ENCODE measurements around the gene TMTC4.

The TMTC4 gene

DNA sequence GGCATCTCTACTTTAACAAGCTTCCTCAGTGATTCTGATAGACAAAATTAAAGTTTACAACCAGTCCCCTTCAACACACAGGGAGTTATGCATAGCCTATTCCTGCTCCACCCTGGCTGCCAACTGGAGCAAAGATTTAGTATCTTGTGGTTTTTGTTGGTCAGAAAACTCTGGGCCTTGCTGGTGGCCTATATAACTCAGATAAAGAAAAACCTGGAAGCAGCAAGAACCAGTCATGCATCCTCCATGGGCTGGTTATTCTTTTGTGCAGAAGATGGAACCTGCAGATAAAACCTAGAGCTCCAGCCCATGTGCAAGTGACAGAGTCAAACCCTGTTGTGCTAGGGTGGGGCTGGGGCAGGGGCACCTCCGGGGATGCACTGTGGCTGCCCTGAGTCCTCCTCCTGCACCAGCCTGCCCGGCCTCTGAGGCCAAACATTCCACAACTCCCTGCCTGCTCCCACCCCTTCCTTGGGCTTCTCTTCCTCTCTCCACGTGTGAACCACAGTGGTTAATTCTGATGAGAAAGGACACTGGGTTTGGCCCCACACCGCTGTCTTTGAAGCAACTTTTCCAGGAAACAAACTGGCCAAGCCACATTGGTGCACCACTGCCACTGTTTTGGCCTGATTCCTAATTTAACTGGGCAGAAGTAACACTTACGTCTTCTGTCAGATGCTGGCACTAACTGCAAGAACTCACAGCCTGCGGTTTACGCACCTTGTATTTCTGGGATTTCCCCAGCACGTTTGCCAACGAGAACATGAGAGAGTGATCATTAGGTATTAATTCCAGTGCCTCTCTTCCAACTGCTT, 62.7 kb downstream of the TMTC4 start:
- Histone ChIP-seq H3K4ac (ENCODE audit: low read depth, low read length) (no peak overlapping the region), H2BK12ac (ENCODE audit: low read length) (no peak overlapping the region), H2AK5ac (ENCODE audit: low read length) (no peak overlapping the region), H3K18ac (ENCODE audit: low read length) (no peak overlapping the region), H3K9ac (ENCODE audit: low read length) (no peak overlapping the region), H3K27ac (ENCODE audit: low read depth, low read length) (no peak overlapping the region), H3K36me3 (ENCODE audit: control insufficient read depth in 1 of 2, insufficient read depth in 2 of 2, low read length in 2 of 2) (peaks cover 3 to 11% of the 10 kb centered on the region in 2 experiments), H3K4me3 (ENCODE audit: low read depth, low read length) (no peak overlapping the region), H2AFZ (ENCODE audit: insufficient read depth, low read length, poor library complexity) (no peak overlapping the region), H3K23ac (ENCODE audit: low read length) (no peak overlapping the region), H3K4me1 (ENCODE audit: control insufficient read depth in 1 of 2, insufficient read depth in 2 of 2, low read length in 2 of 2) (peaks cover 2 to 3% of the 10 kb centered on the region in 2 experiments), H3K79me1 (ENCODE audit: low read length) (no peaks in the 10 kb centered on the region), H3K27me3 (ENCODE audit: insufficient read depth, low read length) (no peaks in the 10 kb centered on the region), H4K8ac (ENCODE audit: low read depth, low read length) (no peak overlapping the region), H4K91ac (ENCODE audit: low read depth, low read length) (no peak overlapping the region), H3K4me2 (ENCODE audit: low read length) (no peak overlapping the region), H3K14ac (ENCODE audit: low read length) (no peak overlapping the region), H3K9me3 (ENCODE audit: insufficient read depth, low read depth, low read length) (no peaks in the 10 kb centered on the region), H2BK120ac (ENCODE audit: insufficient read depth, low read length, poor library complexity) (no peak overlapping the region), H4K12ac (ENCODE audit: low read depth, low read length) (no peak overlapping the region), H2BK5ac (ENCODE audit: low read depth, low read length, poor library complexity) (no peak overlapping the region), H3K79me2 (ENCODE audit: control insufficient read depth, insufficient read depth, low read length, poor library complexity) (no peaks in the 10 kb centered on the region)
- no CpG with 5 or more reads among the region's 9 CpGs for WGBS (ENCODE audit: extremely low coverage, insufficient coverage, insufficient read length)
- DNase-seq: no peak

DNA sequence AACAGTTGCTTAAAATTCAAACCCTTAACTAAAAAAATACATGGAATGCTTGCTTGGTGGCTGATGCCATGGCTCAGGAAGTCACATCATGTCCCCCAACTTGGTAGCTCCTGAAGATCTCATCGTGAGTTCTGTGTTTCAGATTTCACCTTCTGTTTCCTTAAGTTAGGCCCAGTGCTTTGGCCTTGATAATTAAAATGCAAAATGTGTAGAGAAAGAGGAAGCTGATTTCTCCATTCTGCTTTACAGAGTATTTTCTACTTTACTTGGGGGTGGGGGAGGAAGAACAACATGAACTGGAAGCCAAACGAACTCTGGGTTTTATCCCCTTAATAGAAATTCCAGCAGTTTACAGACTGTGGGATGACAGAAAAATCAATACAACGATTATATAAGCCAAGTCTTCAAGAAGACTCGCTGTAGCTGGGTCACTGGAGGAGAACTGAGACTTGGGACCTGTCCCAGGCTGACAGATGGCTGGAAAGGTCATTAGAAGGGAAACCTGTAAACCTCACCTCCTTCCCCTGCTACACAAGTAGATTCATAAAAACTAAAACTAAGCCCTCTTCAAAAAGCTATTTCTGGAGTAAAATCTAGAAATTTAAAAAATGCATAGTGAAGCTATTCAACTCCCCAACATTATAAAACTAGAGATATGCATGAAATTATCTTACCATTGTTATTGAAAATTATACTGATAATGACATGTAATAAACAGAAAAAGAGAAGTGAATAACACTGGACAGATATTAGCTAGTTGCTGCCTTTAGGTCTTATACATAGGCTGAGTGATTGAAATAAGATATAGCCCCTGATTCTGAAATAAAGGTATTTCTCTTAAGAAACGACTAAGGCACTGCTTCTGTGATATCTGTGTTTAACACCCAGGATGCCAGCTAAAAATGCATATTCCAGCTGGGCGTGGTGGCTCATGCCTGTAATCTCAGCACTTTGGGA, 63.9 kb downstream of the TMTC4 start:
- H3K9me3 ChIP-seq (ENCODE audit: insufficient read depth, low read depth, low read length): no peaks in the 10 kb centered on the region
- no peak overlapping the region for H2BK5ac ChIP-seq (ENCODE audit: low read depth, low read length, poor library complexity)
- H3K36me3 ChIP-seq (ENCODE audit: control insufficient read depth in 1 of 2, insufficient read depth in 2 of 2, low read length in 2 of 2): peaks cover 3 to 11% of the 10 kb centered on the region in 2 experiments
- no peak overlapping the region for H3K9ac ChIP-seq (ENCODE audit: low read length)
- no peak overlapping the region for H4K12ac ChIP-seq (ENCODE audit: low read depth, low read length)
- no peaks in the 10 kb centered on the region for H3K79me2 ChIP-seq (ENCODE audit: control insufficient read depth, insufficient read depth, low read length, poor library complexity)
- H3K27ac ChIP-seq (ENCODE audit: low read depth, low read length): no peak overlapping the region
- no peak overlapping the region for H2AFZ ChIP-seq (ENCODE audit: insufficient read depth, low read length, poor library complexity)
- no peak overlapping the region for H3K23ac ChIP-seq (ENCODE audit: low read length)
- H2BK12ac ChIP-seq (ENCODE audit: low read length): no peak overlapping the region
- no peaks in the 10 kb centered on the region for H3K79me1 ChIP-seq (ENCODE audit: low read length)
- peaks cover 2 to 3% of the 10 kb centered on the region in 2 experiments for H3K4me1 ChIP-seq (ENCODE audit: control insufficient read depth in 1 of 2, insufficient read depth in 2 of 2, low read length in 2 of 2)
- no peak overlapping the region for H3K4me2 ChIP-seq (ENCODE audit: low read length)
- no peak overlapping the region for H3K4ac ChIP-seq (ENCODE audit: low read depth, low read length)
- no peak overlapping the region for H3K18ac ChIP-seq (ENCODE audit: low read length)
- H3K27me3 ChIP-seq (ENCODE audit: insufficient read depth, low read length): no peaks in the 10 kb centered on the region
- no peak overlapping the region for H4K8ac ChIP-seq (ENCODE audit: low read depth, low read length)
- no peak overlapping the region for H3K14ac ChIP-seq (ENCODE audit: low read length)
- no peak overlapping the region for H4K91ac ChIP-seq (ENCODE audit: low read depth, low read length)
- no peak overlapping the region for H2AK5ac ChIP-seq (ENCODE audit: low read length)
- no CpG with 5 or more reads among the region's 6 CpGs for WGBS (ENCODE audit: extremely low coverage, insufficient coverage, insufficient read length)
- H3K4me3 ChIP-seq (ENCODE audit: low read depth, low read length): no peak overlapping the region
- H2BK120ac ChIP-seq (ENCODE audit: insufficient read depth, low read length, poor library complexity): no peak overlapping the region
- DNase-seq: no peak

DNA sequence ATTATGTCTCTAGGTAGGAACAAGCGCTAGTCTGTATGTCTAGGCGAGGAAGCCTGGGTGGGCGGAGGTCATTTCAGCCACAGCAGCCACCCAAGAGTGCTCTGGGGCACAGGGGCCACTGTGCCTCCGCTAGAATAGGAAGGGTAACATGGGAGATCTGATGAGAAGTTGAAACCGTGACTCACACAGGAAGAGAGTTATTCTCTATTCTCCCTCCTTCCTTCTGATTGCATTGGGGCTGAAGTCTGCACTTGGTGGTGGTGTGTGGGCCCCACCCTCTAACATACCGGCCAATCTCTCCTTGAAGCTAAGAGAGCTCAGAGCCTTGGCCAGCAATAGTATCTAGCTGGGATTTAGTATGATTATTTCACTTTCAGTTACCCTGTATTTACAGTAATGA, 65.7 kb downstream of the TMTC4 start:
- H4K8ac ChIP-seq (ENCODE audit: low read depth, low read length): no peak overlapping the region
- no peaks in the 10 kb centered on the region for H3K79me1 ChIP-seq (ENCODE audit: low read length)
- no peak overlapping the region for H3K4me3 ChIP-seq (ENCODE audit: low read depth, low read length)
- peaks cover 2 to 3% of the 10 kb centered on the region in 2 experiments for H3K4me1 ChIP-seq (ENCODE audit: control insufficient read depth in 1 of 2, insufficient read depth in 2 of 2, low read length in 2 of 2)
- H3K27me3 ChIP-seq (ENCODE audit: insufficient read depth, low read length): no peaks in the 10 kb centered on the region
- WGBS (ENCODE audit: extremely low coverage, insufficient coverage, insufficient read length): no CpG with 5 or more reads among the region's 6 CpGs
- no peak overlapping the region for H4K12ac ChIP-seq (ENCODE audit: low read depth, low read length)
- no peak overlapping the region for H3K9ac ChIP-seq (ENCODE audit: low read length)
- DNase-seq: no peak
- no peak overlapping the region for H3K18ac ChIP-seq (ENCODE audit: low read length)
- no peaks in the 10 kb centered on the region for H3K9me3 ChIP-seq (ENCODE audit: insufficient read depth, low read depth, low read length)
- no peak overlapping the region for H3K23ac ChIP-seq (ENCODE audit: low read length)
- H3K4me2 ChIP-seq (ENCODE audit: low read length): no peak overlapping the region
- H3K36me3 ChIP-seq (ENCODE audit: control insufficient read depth in 1 of 2, insufficient read depth in 2 of 2, low read length in 2 of 2): peaks cover 3 to 11% of the 10 kb centered on the region in 2 experiments
- no peak overlapping the region for H2AK5ac ChIP-seq (ENCODE audit: low read length)
- H2BK5ac ChIP-seq (ENCODE audit: low read depth, low read length, poor library complexity): no peak overlapping the region
- H3K27ac ChIP-seq (ENCODE audit: low read depth, low read length): no peak overlapping the region
- no peak overlapping the region for H3K4ac ChIP-seq (ENCODE audit: low read depth, low read length)
- no peak overlapping the region for H2AFZ ChIP-seq (ENCODE audit: insufficient read depth, low read length, poor library complexity)
- H3K14ac ChIP-seq (ENCODE audit: low read length): no peak overlapping the region
- H2BK120ac ChIP-seq (ENCODE audit: insufficient read depth, low read length, poor library complexity): no peak overlapping the region
- H3K79me2 ChIP-seq (ENCODE audit: control insufficient read depth, insufficient read depth, low read length, poor library complexity): no peaks in the 10 kb centered on the region
- no peak overlapping the region for H4K91ac ChIP-seq (ENCODE audit: low read depth, low read length)
- no peak overlapping the region for H2BK12ac ChIP-seq (ENCODE audit: low read length)

DNA sequence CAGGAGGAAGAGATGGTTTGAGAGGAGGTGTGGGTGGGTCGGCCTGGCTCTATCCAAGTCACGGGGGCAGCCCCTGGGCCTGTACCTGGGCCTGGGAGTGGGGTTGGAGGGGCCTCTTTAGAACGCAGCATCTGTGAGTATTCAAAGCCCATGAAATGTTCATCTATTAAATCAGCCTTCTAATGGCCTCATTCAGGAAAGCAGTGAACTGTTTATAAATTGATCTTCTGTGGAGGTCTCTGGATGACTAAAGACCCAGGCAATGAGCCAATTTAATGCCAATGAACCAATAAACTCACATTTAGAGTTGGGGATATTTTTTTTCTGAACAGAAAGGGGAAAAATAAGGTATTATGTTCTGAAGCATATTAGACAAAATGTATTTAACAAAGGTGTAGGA, 66.1 kb downstream of the TMTC4 start:
- H3K27me3 ChIP-seq (ENCODE audit: insufficient read depth, low read length): no peaks in the 10 kb centered on the region
- no peak overlapping the region for H4K91ac ChIP-seq (ENCODE audit: low read depth, low read length)
- H3K4me1 ChIP-seq (ENCODE audit: control insufficient read depth in 1 of 2, insufficient read depth in 2 of 2, low read length in 2 of 2): peaks cover 2 to 3% of the 10 kb centered on the region in 2 experiments
- no peak overlapping the region for H4K12ac ChIP-seq (ENCODE audit: low read depth, low read length)
- no peak overlapping the region for H2AK5ac ChIP-seq (ENCODE audit: low read length)
- H3K9ac ChIP-seq (ENCODE audit: low read length): no peak overlapping the region
- H3K4me3 ChIP-seq (ENCODE audit: low read depth, low read length): no peak overlapping the region
- H3K79me2 ChIP-seq (ENCODE audit: control insufficient read depth, insufficient read depth, low read length, poor library complexity): no peaks in the 10 kb centered on the region
- no CpG with 5 or more reads among the region's 3 CpGs for WGBS (ENCODE audit: extremely low coverage, insufficient coverage, insufficient read length)
- H3K27ac ChIP-seq (ENCODE audit: low read depth, low read length): no peak overlapping the region
- no peak overlapping the region for H3K14ac ChIP-seq (ENCODE audit: low read length)
- no peak overlapping the region for H3K4me2 ChIP-seq (ENCODE audit: low read length)
- no peak overlapping the region for H2BK12ac ChIP-seq (ENCODE audit: low read length)
- H4K8ac ChIP-seq (ENCODE audit: low read depth, low read length): no peak overlapping the region
- no peak overlapping the region for H2AFZ ChIP-seq (ENCODE audit: insufficient read depth, low read length, poor library complexity)
- H3K18ac ChIP-seq (ENCODE audit: low read length): no peak overlapping the region
- H3K9me3 ChIP-seq (ENCODE audit: insufficient read depth, low read depth, low read length): no peaks in the 10 kb centered on the region
- no peak overlapping the region for H3K4ac ChIP-seq (ENCODE audit: low read depth, low read length)
- no peak overlapping the region for H2BK5ac ChIP-seq (ENCODE audit: low read depth, low read length, poor library complexity)
- H3K36me3 ChIP-seq (ENCODE audit: control insufficient read depth in 1 of 2, insufficient read depth in 2 of 2, low read length in 2 of 2): peaks cover 3 to 11% of the 10 kb centered on the region in 2 experiments
- no peak overlapping the region for H3K23ac ChIP-seq (ENCODE audit: low read length)
- DNase-seq: no peak
- H2BK120ac ChIP-seq (ENCODE audit: insufficient read depth, low read length, poor library complexity): no peak overlapping the region
- no peaks in the 10 kb centered on the region for H3K79me1 ChIP-seq (ENCODE audit: low read length)
